HG02623 (cell line): Measurements from ENCODE around the gene RNF123.
"Not testable (repeated sequence)": the region's sequence is repeated elsewhere in the genome, so short reads cannot be mapped to it uniquely, and the experiment has no call there.

ENCODE experiments used
- ATAC-seq: cut with Tn5 transposase; IDR thresholded peaks from one replicate; pipeline ENCODE4 v1.9.1; 2021; ENCODE audit warnings: moderate library complexity; ENCODE audit not compliant: unreplicated experiment

Gene RNF123

GRCh38 chr3:49675912-49676311 lies 13.4 kb upstream of the RNF123 start:
- ATAC-seq, result no peak

- no peak for ATAC-seq
These were observed 8.7 kb upstream of the RNF123 start for GRCh38 chr3:49680493-49681231.

- no peak for ATAC-seq
These were observed 8.2 kb upstream of the RNF123 start for GRCh38 chr3:49681232-49681522.

- no peak for ATAC-seq
These were observed 7.8 kb upstream of the RNF123 start for GRCh38 chr3:49681543-49681942.

GRCh38 chr3:49683162-49683561 lies 6.2 kb upstream of the RNF123 start:
- no peak for ATAC-seq

GRCh38 chr3:49684453-49684852 lies 4.9 kb upstream of the RNF123 start:
- not testable (repeated sequence) for ATAC-seq

GRCh38 chr3:49685103-49685502 lies 4.3 kb upstream of the RNF123 start:
- not testable (repeated sequence) for ATAC-seq

GRCh38 chr3:49685846-49686245 lies 3.5 kb upstream of the RNF123 start:
- ATAC-seq, result not testable (repeated sequence)

- ATAC-seq, result not testable (repeated sequence)
These were observed 3.0 kb upstream of the RNF123 start for GRCh38 chr3:49686346-49686745.

- not testable (repeated sequence) for ATAC-seq
These were observed 2.5 kb upstream of the RNF123 start for GRCh38 chr3:49686769-49687423.

- ATAC-seq, result not testable (repeated sequence)
These were observed 1.9 kb upstream of the RNF123 start for GRCh38 chr3:49687424-49687795.

GRCh38 chr3:49688338-49689045 lies 865 bp upstream of the RNF123 start:
- ATAC-seq, result not testable (repeated sequence)

- not testable (repeated sequence) for ATAC-seq
These were observed 709 bp downstream of the RNF123 start for GRCh38 chr3:49689908-49690624.

- ATAC-seq, result not testable (repeated sequence)
These were observed 1.5 kb downstream of the RNF123 start for GRCh38 chr3:49690856-49691255.

- not testable (repeated sequence) for ATAC-seq
These were observed 2.1 kb downstream of the RNF123 start for GRCh38 chr3:49691481-49691880.

- not testable (repeated sequence) for ATAC-seq
These were observed 5.2 kb downstream of the RNF123 start for GRCh38 chr3:49694409-49695070.

- ATAC-seq, result not testable (repeated sequence)
These were observed 6.1 kb downstream of the RNF123 start for GRCh38 chr3:49695350-49696015.

- no peak for ATAC-seq
These were observed 10.1 kb downstream of the RNF123 start for GRCh38 chr3:49699281-49699979.

- ATAC-seq, result no peak
These were observed 10.7 kb downstream of the RNF123 start for GRCh38 chr3:49700014-49700413.
